Measurements from ENCODE around the gene MYBPC2. TPM values are rescaled to one million over a fixed set of nuclear protein-coding genes. Genes with fewer than 3 reads are reported as not detected.

The MYBPC2 gene
- total RNA-seq (1 to 10 TPM in 1 of 7 donors, under 1 TPM in 4, not detected in 2; 0.28 to 1.5 (median 0.40) TPM), polyA plus RNA-seq (1 to 10 TPM in 1 of 3 donors, under 1 TPM in 2; 0.33 to 1.7 (median 0.45) TPM)
- long read RNA-seq, donor 1: 0 reads
- long read RNA-seq, donor 2: 0 reads

GRCh38 chr19:50432221-50433028, at the start of gene MYBPC2:
Gene MYBPC2, plus strand, starts transcription at chr19:50432892. Its CDS starts 62 bp downstream, at chr19:50432954.
- H3K27me3 ChIP-seq (replicated peaks in 1 of 7): peaks cover 0 to 41% (median 9%) of the 10 kb centered on the region in 7 donors
- no peaks in the 10 kb centered on the region for H3K36me3 ChIP-seq
- intact Hi-C loops (cut with DNase I; ENCODE audit: low total_unique reads): no loop called here
- DNase-seq: no peak
- no peak for TF ChIP-seq POLR2A (IDR thresholded peaks at IDR 0.05)
- TF ChIP-seq CTCF (IDR thresholded peaks at IDR 0.05 in 8 of 11, conservative IDR thresholded peaks at IDR 0.05 in 3 of 11): no peak
- H3K4me1 ChIP-seq: peaks cover 8 to 76% (median 49%) of the 10 kb centered on the region in 6 donors
- WGBS, 5 donors: 1 to 11% (median 4%) methylated on average over 17 to 40 of the region's 40 CpGs
- H3K27ac ChIP-seq: peak within 1 kb of the TSS; percentile 66 to 94 (median 85)
- no peaks in the 10 kb centered on the region for H3K9me3 ChIP-seq
- H3K4me3 ChIP-seq: peak within 1 kb of the TSS; percentile 43 to 78 (median 62)

GRCh38 chr19:50383001-50383851, 49.5 kb upstream of the MYBPC2 start:
- no peak for DNase-seq
- Histone ChIP-seq H3K36me3 (peaks cover 3 to 69% (median 48%) of the 10 kb centered on the region in 6 donors), H3K4me1 (peaks cover 6 to 81% (median 43%) of the 10 kb centered on the region in 6 donors), H3K27me3 (replicated peaks in 1 of 7) (no peaks in the 10 kb centered on the region), H3K4me3 (peak overlapping the region in 6 of 8 donors; percentile 55 to 88 (median 68)), H3K9me3 (no peaks in the 10 kb centered on the region), H3K27ac (peak overlapping the region; percentile 61 to 94 (median 88))
- 60 to 65% (median 64%) methylated on average over 21 of the region's 21 CpGs for WGBS, 5 donors
- no peak for TF ChIP-seq POLR2A (IDR thresholded peaks at IDR 0.05)
- TF ChIP-seq POLR2AphosphoS5 (IDR thresholded peaks at IDR 0.05): no peak
- TF ChIP-seq CTCF (IDR thresholded peaks at IDR 0.05 in 8 of 11, conservative IDR thresholded peaks at IDR 0.05 in 3 of 11): no peak
- intact Hi-C loops (cut with DNase I; ENCODE audit: low total_unique reads): no loop called here

- TF ChIP-seq POLR2A (IDR thresholded peaks at IDR 0.05) (peak in 1 of 3 donors; percentile 40), POLR2AphosphoS5 (IDR thresholded peaks at IDR 0.05) (peak; percentile 92 to 97 (median 92)), CTCF (IDR thresholded peaks at IDR 0.05 in 8 of 11, conservative IDR thresholded peaks at IDR 0.05 in 3 of 11) (peak in 2 of 11 experiments; percentile 31 to 35)
- peak; percentile 100 for DNase-seq
These were observed 48.6 kb upstream of the MYBPC2 start, which contains the start of gene POLD1 for GRCh38 chr19:50383852-50384684. Gene POLD1, plus strand, starts transcription at chr19:50384347. Its CDS starts 14,505 bp downstream, at chr19:50398852.

More at GRCh38 chr19:50383852-50384684, 48.6 kb upstream of the MYBPC2 start, which contains the start of gene POLD1:
- Histone ChIP-seq H3K4me3 (peak within 1 kb of the TSS; percentile 41 to 88 (median 66)), H3K9me3 (no peaks in the 10 kb centered on the region), H3K27me3 (replicated peaks in 1 of 7) (no peaks in the 10 kb centered on the region), H3K36me3 (peaks cover 3 to 61% (median 40%) of the 10 kb centered on the region in 6 donors), H3K4me1 (peaks cover 6 to 73% (median 40%) of the 10 kb centered on the region in 6 donors), H3K27ac (peak within 1 kb of the TSS; percentile 61 to 94 (median 88))
- WGBS, 5 donors: 0 to 1% (median 1%) methylated on average over 67 to 78 of the region's 78 CpGs
- intact Hi-C loops (cut with DNase I; ENCODE audit: low total_unique reads): no loop called here

Measured in spleen (tissue), 13 donors.